Muscle layer of duodenum (tissue), 2 donors: ENCODE results near the gene HIP1.
"Not testable (repeated sequence)": the region's sequence is repeated elsewhere in the genome, so short reads cannot be mapped to it uniquely, and the experiment has no call there.

ENCODE experiments used
- H3K27ac ChIP-seq: one replicate; pipeline ENCODE4 v1.7.0; 2013; ENCODE audit warnings: mild to moderate bottlenecking, low read length
- H3K27me3 ChIP-seq: one replicate; pipeline ENCODE4 v1.7.0; 2013; ENCODE audit warnings: low read depth, mild to moderate bottlenecking, control low read depth, low read length
- H3K36me3 ChIP-seq, 2 donors: one replicate each; pipeline ENCODE4 v1.7.0; 2013; ENCODE audit warnings: low read length in 2 of 2, control low read depth in 1 of 2, mild to moderate bottlenecking in 1 of 2; ENCODE audit not compliant: insufficient read depth in 2 of 2, control insufficient read depth in 1 of 2
- H3K4me1 ChIP-seq, 2 donors: one replicate each; pipeline ENCODE4 v1.7.0; 2013; ENCODE audit warnings: low read length in 2 of 2, mild to moderate bottlenecking in 2 of 2, control low read depth in 1 of 2, moderate library complexity in 1 of 2; ENCODE audit not compliant: insufficient read depth in 2 of 2, control insufficient read depth in 1 of 2
- H3K4me3 ChIP-seq, 2 donors: one replicate each; pipeline ENCODE4 v1.7.0; 2013; ENCODE audit warnings: low read length in 2 of 2, low read depth in 1 of 2, mild to moderate bottlenecking in 1 of 2
- H3K9me3 ChIP-seq, 2 donors: one replicate each; pipeline ENCODE4 v1.7.0; 2013; ENCODE audit warnings: low read length in 2 of 2, control low read depth in 1 of 2, mild to moderate bottlenecking in 1 of 2; ENCODE audit not compliant: control insufficient read depth in 1 of 2
- donor health status: healthy.

HIP1 gene

GRCh38 chr7:75722373-75722772 is 16.4 kb downstream of the HIP1 start:
- Histone ChIP-seq H3K4me1 (no peaks in the 10 kb centered on the region), H3K9me3 (no peaks in the 10 kb centered on the region), H3K27ac (no peak overlapping the region), H3K27me3 (no peaks in the 10 kb centered on the region), H3K36me3 (no peaks in the 10 kb centered on the region), H3K4me3 (no peak overlapping the region)

GRCh38 chr7:75721922-75722321 is 16.8 kb downstream of the HIP1 start:
- H3K36me3 ChIP-seq, H3K27me3 ChIP-seq, H3K4me1 ChIP-seq, H3K4me3 ChIP-seq, H3K27ac ChIP-seq, H3K9me3 ChIP-seq: not testable (repeated sequence)

GRCh38 chr7:75721426-75721825 is 17.3 kb downstream of the HIP1 start:
- no peak overlapping the region for H3K27ac ChIP-seq
- no peaks in the 10 kb centered on the region for H3K27me3 ChIP-seq
- H3K36me3 ChIP-seq, result no peaks in the 10 kb centered on the region
- H3K4me3 ChIP-seq, result no peak overlapping the region
- no peaks in the 10 kb centered on the region for H3K9me3 ChIP-seq
- no peaks in the 10 kb centered on the region for H3K4me1 ChIP-seq

GRCh38 chr7:75719626-75720025 is 19.1 kb downstream of the HIP1 start:
- H3K4me1 ChIP-seq, result no peaks in the 10 kb centered on the region
- no peak overlapping the region for H3K27ac ChIP-seq

GRCh38 chr7:75718390-75719031 is 20.2 kb downstream of the HIP1 start:
- Histone ChIP-seq H3K9me3 (no peaks in the 10 kb centered on the region), H3K27ac (no peak overlapping the region), H3K27me3 (no peaks in the 10 kb centered on the region), H3K4me1 (peaks cover 0 to under 1% of the 10 kb centered on the region in 2 donors), H3K36me3 (no peaks in the 10 kb centered on the region), H3K4me3 (no peak overlapping the region)

More at GRCh38 chr7:75719626-75720025, 19.1 kb downstream of the HIP1 start:
- H3K9me3 ChIP-seq, result no peaks in the 10 kb centered on the region
- no peaks in the 10 kb centered on the region for H3K27me3 ChIP-seq
- no peaks in the 10 kb centered on the region for H3K36me3 ChIP-seq
- H3K4me3 ChIP-seq, result no peak overlapping the region

- H3K36me3 ChIP-seq, H3K4me3 ChIP-seq, H3K9me3 ChIP-seq, H3K4me1 ChIP-seq, H3K27me3 ChIP-seq, H3K27ac ChIP-seq: not testable (repeated sequence)
Observed at GRCh38 chr7:75717746-75718145, 21.0 kb downstream of the HIP1 start.

- H3K4me1 ChIP-seq, result peaks cover 5 to 14% of the 10 kb centered on the region in 2 donors
Observed at GRCh38 chr7:75716992-75717626, 21.6 kb downstream of the HIP1 start.

GRCh38 chr7:75715864-75716263 is 22.9 kb downstream of the HIP1 start:
- no peak overlapping the region for H3K4me3 ChIP-seq
- H3K36me3 ChIP-seq, result peaks cover 0 to 5% of the 10 kb centered on the region in 2 donors
- H3K27me3 ChIP-seq, result no peaks in the 10 kb centered on the region
- peaks cover 11 to 22% of the 10 kb centered on the region in 2 donors for H3K4me1 ChIP-seq
- no peaks in the 10 kb centered on the region for H3K9me3 ChIP-seq
- H3K27ac ChIP-seq, result no peak overlapping the region

More at GRCh38 chr7:75716992-75717626, 21.6 kb downstream of the HIP1 start:
- H3K27ac ChIP-seq, result no peak overlapping the region
- no peaks in the 10 kb centered on the region for H3K36me3 ChIP-seq
- no peak overlapping the region for H3K4me3 ChIP-seq
- H3K9me3 ChIP-seq, result no peaks in the 10 kb centered on the region
- no peaks in the 10 kb centered on the region for H3K27me3 ChIP-seq

GRCh38 chr7:75712517-75713361 is 26.0 kb downstream of the HIP1 start:
- peaks cover 11 to 22% of the 10 kb centered on the region in 2 donors for H3K4me1 ChIP-seq
- H3K36me3 ChIP-seq, result peaks cover 0 to 5% of the 10 kb centered on the region in 2 donors
- no peaks in the 10 kb centered on the region for H3K27me3 ChIP-seq
- peak overlapping the region; percentile 27 for H3K27ac ChIP-seq
- H3K4me3 ChIP-seq, result no peak overlapping the region
- H3K9me3 ChIP-seq, result peaks cover 3 to 6% of the 10 kb centered on the region in 2 donors

- H3K27me3 ChIP-seq, result no peaks in the 10 kb centered on the region
- peaks cover 0 to 5% of the 10 kb centered on the region in 2 donors for H3K36me3 ChIP-seq
- peaks cover 3 to 6% of the 10 kb centered on the region in 2 donors for H3K9me3 ChIP-seq
- peaks cover 11 to 22% of the 10 kb centered on the region in 2 donors for H3K4me1 ChIP-seq
- H3K27ac ChIP-seq, result peak overlapping the region; percentile 27
- H3K4me3 ChIP-seq, result no peak overlapping the region
Observed at GRCh38 chr7:75711656-75712514, 26.9 kb downstream of the HIP1 start.
